GM13977 (cell line): ENCODE data around the gene PHF24.

Source experiments
- DNase-seq: peaks from one replicate; pipeline ENCODE4 v3.0.0; 2012; ENCODE audit warnings: low spot score
- CTCF ChIP-seq: IDR thresholded peaks from 2 replicates; pipeline ENCODE4 v1.5.1; 2012; ENCODE audit warnings: mild to moderate bottlenecking, control low read depth; ENCODE audit not compliant: insufficient read depth; ENCODE audit errors: extremely low read depth, missing control alignments
- in situ Hi-C: fragments of 300-500 bp; cut with MboI; formaldehyde crosslinking; loops from one replicate; pipeline ENCODE4 v1.12.0; 2022; ENCODE audit warnings: low sequenced_read_pairs, low pct_unique_long_range_greater_than_20kb, mixed read lengths, inconsistent platforms; ENCODE audit not compliant: unreplicated experiment

PHF24 gene

GRCh38 chr9:34982361-34982760 lies 24.3 kb downstream of the PHF24 start:
- TF ChIP-seq CTCF, result no peak
- no peak for DNase-seq
- in situ Hi-C loops, result loop anchor here (10.0 kb wide), 1 partner anchor 78 kb away; no protein-coding TSS in a partner anchor

DNA sequence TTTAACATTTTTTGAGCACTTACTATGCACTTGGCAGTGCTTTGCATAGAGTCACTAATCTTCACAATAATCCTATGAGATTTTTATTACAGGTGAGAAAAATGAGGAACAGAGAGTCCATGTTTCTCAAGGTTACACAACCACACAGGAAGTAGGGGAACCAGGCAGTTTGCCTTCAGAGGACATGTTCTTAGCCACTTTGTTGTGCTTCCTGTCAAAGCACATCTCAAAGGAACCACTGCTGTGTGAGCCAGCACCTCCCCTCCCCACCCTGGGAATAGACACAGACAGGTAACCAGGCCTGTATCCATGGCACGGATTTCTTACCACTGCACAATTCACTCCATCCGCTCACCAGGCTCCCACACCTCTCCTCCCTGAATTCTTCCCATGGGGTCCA lies 25.1 kb downstream of the PHF24 start:
- in situ Hi-C loops, result loop anchor here (10.0 kb wide), 1 partner anchor 78 kb away; no protein-coding TSS in a partner anchor
- DNase-seq, result no peak
- no peak for TF ChIP-seq CTCF

- TF ChIP-seq CTCF, result no peak
- in situ Hi-C loops, result loop anchor here (10.0 kb wide), 1 partner anchor 79 kb away; no protein-coding TSS in a partner anchor
- no peak for DNase-seq
These were observed 26.0 kb downstream of the PHF24 start for GRCh38 chr9:34984049-34984448.

GRCh38 chr9:34985311-34985899 lies 27.3 kb downstream of the PHF24 start:
- in situ Hi-C loops, result loop anchor here (10.0 kb wide), 1 partner anchor 81 kb away; no protein-coding TSS in a partner anchor
- DNase-seq, result peak; percentile 45
- TF ChIP-seq CTCF, result peak; percentile 84

GRCh38 chr9:34986540-34987047 lies 28.5 kb downstream of the PHF24 start:
- no peak for DNase-seq
- TF ChIP-seq CTCF, result no peak
- in situ Hi-C loops, result loop anchor here (10.0 kb wide), 1 partner anchor 82 kb away; no protein-coding TSS in a partner anchor

- in situ Hi-C loops, result loop anchor here (10.0 kb wide), 1 partner anchor 83 kb away; no protein-coding TSS in a partner anchor
These were observed 29.2 kb downstream of the PHF24 start for GRCh38 chr9:34987160-34987901.

More at GRCh38 chr9:34987160-34987901, 29.2 kb downstream of the PHF24 start:
- no peak for DNase-seq
- no peak for TF ChIP-seq CTCF
